ENCODE measurements around the gene MRFAP1L1.
A peak's percentile ranks its signal among the peaks of the same experiment; 100 is the strongest.

MRFAP1L1 gene

DNA sequence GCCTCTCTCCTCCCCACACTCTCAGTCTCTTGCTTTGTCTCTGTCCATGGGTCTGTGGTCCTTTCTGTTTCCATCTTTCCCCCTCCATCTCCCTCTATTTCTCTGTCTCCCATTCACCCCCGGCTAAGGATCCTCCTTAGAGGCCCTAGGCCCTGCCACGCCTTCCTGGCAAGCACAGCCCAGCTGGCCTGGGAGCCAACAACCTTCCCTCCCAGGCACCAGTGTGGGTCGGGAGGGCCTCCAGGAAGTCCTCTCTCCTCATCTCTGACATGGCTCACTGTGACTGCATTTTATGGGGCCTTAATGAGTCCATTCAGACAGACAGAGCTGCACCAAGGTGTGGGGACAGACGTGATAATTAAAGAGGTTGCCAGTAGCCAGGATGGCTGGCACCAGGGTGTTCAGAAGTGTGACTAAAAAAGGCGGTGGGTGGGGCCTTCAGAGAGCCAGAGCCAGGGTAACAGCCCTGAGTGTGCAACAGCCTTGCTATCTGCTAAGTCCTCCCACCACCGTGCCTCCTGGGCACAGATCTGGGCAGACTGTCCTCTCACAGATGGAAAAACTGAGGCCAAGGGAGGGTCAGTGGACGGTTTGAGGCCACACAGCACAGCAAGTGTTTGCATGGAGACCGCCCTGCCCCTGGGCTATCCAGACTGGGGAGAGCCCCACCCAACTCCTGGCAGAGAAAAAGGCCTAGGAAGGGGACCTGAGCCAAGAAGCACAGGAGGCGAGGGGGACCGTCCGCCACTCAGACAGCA is 37.8 kb upstream of the MRFAP1L1 start:
- H3K4me3 ChIP-seq (replicated peaks in 1 of 2; ENCODE audit: low read depth in 2 of 2, low read length in 2 of 2) = no peak overlapping the region
- TF ChIP-seq, protein P1, sequence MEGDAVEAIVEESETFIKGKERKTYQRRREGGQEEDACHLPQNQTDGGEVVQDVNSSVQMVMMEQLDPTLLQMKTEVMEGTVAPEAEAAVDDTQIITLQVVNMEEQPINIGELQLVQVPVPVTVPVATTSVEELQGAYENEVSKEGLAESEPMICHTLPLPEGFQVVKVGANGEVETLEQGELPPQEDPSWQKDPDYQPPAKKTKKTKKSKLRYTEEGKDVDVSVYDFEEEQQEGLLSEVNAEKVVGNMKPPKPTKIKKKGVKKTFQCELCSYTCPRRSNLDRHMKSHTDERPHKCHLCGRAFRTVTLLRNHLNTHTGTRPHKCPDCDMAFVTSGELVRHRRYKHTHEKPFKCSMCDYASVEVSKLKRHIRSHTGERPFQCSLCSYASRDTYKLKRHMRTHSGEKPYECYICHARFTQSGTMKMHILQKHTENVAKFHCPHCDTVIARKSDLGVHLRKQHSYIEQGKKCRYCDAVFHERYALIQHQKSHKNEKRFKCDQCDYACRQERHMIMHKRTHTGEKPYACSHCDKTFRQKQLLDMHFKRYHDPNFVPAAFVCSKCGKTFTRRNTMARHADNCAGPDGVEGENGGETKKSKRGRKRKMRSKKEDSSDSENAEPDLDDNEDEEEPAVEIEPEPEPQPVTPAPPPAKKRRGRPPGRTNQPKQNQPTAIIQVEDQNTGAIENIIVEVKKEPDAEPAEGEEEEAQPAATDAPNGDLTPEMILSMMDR (IDR thresholded peaks at IDR 0.05; ENCODE audit: low read depth, low read length) = no peak

DNA sequence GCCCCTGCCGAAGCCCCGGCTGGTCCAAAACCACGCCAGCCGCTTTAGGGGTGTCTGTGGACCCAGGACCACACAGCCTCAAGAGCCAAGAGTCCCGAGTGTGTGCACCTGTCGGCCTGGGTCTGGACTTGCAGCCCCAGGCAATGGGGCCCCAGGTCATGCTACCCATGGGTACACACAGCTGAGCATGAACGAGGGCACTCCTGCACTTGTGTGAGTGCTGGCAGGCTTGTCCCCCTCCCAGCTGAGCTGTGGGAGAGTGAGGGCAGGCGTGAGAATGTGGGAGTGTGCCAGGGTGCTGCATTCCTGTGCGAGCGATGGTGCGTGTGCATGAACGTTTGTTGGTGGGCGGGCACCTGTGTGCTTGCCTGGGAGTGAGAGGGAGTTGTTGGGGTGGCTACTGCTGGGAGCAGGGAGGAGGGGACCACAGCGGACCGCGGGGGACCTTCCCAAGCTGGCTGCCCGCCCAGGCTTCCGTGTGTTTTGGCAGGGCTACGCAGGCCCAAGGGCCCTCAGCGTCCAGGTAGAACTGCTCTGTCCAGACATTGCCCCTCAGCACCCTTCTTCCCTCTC is 37.1 kb upstream of the MRFAP1L1 start:
- no peak overlapping the region for H3K4me3 ChIP-seq (replicated peaks in 1 of 2; ENCODE audit: low read depth in 2 of 2, low read length in 2 of 2)
- TF ChIP-seq, protein P1 (IDR thresholded peaks at IDR 0.05; ENCODE audit: low read depth, low read length) = no peak

More for the DNA sequence above, 37.8 kb upstream of the MRFAP1L1 start:
- DNase-seq (ENCODE audit: low read depth in 2 of 2) = peak in 1 of 2 donors; percentile 34

DNA sequence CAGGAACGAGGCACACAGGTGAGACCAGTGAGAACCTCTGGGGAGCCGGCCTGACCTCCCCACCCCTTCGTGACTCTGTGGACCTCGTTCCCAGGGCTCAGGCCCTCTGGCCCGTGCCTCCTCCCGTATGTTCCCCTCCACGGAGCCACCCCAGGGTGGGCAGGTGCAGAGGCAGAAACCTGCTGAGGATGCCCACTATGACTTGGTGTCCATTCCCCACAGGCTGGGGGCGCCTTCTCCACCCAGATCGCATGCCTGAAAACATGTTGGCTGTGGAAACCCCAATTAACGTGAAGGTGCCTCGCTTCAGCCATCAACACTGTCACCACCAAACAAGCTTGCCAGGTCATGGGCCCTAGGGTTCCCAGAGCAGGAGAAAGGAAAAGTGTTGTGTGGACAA is 33.3 kb upstream of the MRFAP1L1 start:
- no peak for DNase-seq (ENCODE audit: low read depth in 2 of 2)
- H3K4me3 ChIP-seq (replicated peaks in 1 of 2; ENCODE audit: low read depth in 2 of 2, low read length in 2 of 2) = no peak overlapping the region
- TF ChIP-seq, protein P1 (IDR thresholded peaks at IDR 0.05; ENCODE audit: low read depth, low read length) = no peak

More for the DNA sequence above, 37.1 kb upstream of the MRFAP1L1 start:
- peak in 1 of 2 donors; percentile 28 for DNase-seq (ENCODE audit: low read depth in 2 of 2)

DNA sequence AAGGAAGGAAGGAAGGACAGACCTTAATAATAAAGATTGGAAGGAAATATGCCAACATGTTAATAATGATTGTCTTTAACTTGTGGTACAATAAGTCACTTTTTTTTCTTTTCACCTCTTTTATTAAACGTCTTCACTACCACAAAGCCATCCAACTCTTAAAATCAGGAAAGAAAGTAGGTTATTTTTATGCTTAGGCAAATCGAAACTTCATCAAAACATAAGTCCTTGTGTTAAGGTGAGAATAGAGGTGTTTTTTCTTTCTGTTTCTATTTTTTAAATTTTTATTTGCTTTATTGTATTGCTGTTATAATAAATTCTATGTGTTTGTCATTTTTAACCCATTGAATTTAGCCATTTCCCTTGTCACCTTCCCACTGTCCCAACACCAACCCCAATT is 32.8 kb upstream of the MRFAP1L1 start:
- H3K4me3 ChIP-seq (replicated peaks in 1 of 2; ENCODE audit: low read depth in 2 of 2, low read length in 2 of 2) = no peak overlapping the region
- DNase-seq (ENCODE audit: low read depth in 2 of 2) = no peak
- TF ChIP-seq, protein P1 (IDR thresholded peaks at IDR 0.05; ENCODE audit: low read depth, low read length) = no peak

DNA sequence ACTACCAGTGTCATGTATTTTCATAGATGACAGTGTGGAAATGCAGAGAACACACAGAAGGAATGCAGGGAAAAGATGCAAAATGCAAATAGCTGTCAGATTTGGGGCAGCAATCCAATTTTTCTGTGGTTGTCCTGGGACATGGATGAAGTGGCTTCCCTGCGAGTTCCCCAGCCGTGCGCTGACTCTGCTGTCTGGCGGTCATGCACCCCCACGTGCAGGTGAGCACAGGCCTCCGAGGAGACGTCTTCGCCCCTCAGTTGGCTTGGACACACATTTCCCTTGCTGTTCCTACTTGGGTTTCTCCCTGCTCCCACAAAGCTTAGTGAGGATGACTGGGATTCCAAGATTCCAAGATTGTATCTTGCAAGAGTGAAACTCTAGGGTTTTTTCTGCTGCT is 30.7 kb upstream of the MRFAP1L1 start:
- DNase-seq (ENCODE audit: low read depth in 2 of 2) = no peak
- TF ChIP-seq, protein P1 (IDR thresholded peaks at IDR 0.05; ENCODE audit: low read depth, low read length) = no peak
- no peak overlapping the region for H3K4me3 ChIP-seq (replicated peaks in 1 of 2; ENCODE audit: low read depth in 2 of 2, low read length in 2 of 2)

DNA sequence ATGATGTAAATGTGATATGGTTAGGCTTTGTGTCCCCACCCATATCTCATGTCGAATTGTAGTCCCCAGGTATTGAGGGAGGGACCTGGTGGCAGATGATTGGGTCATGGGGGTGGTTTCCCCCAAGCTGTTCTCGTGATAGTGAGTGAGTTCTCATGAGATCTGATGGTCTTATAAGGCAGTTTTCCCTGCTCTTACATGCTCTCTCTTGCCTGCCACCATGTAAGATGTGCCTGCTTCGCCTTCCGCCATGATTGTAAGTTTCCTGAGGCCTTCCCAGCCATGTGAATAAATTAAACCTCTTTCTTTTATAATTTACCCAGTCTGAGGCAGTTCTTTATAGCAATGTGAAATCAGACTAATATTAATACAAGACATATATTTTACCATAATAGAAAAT is 30.3 kb upstream of the MRFAP1L1 start:
- TF ChIP-seq, protein P1 (IDR thresholded peaks at IDR 0.05; ENCODE audit: low read depth, low read length) = no peak
- DNase-seq (ENCODE audit: low read depth in 2 of 2) = no peak
- H3K4me3 ChIP-seq (replicated peaks in 1 of 2; ENCODE audit: low read depth in 2 of 2, low read length in 2 of 2) = no peak overlapping the region

All from cardiac fibroblast (primary cell).